Gastrocnemius medialis (tissue), 4 donors: ENCODE data around the gene ACAA2.

Source experiments
- POLR2A ChIP-seq, 2 donors: fragments of 450-650 bp; IDR thresholded peaks; one replicate each; pipeline ENCODE4 v1.6.1; 2017; ENCODE audit warnings: antibody characterized with exemption in 2 of 2, mild to moderate bottlenecking in 2 of 2, moderate library complexity in 2 of 2
- TF ChIP-seq, protein P1 (sequence below), 5 experiments: fragments of 450-650 bp in 3 of 5; fragments of 200-600 bp in 2 of 5; sonication (generic) in 2 of 5; IDR thresholded peaks in 4 of 5; conservative IDR thresholded peaks in 1 of 5; 1 replicate in 4 of 5; 2 replicates in 1 of 5; pipeline ENCODE4 v1.5.1; 2016 to 2019; ENCODE audit warnings: antibody characterized with exemption in 5 of 5, mild to moderate bottlenecking in 3 of 5, moderate library complexity in 3 of 5

DNA sequence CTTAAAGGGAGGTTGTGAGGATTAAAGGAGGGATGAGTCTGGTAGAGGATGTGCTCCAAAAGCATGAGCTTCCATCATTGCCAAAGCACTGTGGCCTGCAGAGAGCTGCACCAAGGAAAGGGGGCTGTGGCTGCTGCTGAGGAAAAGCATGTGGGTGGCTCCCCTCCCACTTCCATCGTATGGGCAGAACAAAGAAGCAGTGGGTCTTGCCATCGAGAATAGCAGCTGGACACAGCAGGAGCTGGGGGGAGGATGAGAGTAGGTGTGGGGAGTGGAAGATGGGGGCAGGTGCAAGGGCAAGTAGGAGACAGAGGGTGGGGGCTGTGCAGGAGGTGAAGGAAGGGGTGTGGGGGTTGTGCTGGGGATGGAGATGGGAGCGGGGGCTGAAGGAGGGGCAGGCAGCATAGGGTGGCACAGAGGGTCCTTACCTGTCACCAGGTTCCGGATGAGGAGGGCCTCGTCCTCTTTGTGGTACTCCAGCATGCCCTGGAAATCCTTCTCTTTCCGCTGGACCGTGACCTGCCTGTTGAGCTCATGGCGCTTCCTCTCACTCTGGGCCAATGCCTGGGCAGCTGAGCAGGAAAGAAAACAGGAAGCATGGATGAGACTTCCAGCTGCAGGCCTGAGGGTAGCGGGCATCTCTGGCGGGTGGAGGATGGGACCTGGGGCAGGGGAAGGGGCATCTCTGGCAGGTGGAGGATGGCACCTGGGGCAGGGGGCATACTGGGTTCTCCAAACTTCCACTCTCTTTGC, 33.6 kb upstream of the ACAA2 start:
- TF ChIP-seq, protein P1, sequence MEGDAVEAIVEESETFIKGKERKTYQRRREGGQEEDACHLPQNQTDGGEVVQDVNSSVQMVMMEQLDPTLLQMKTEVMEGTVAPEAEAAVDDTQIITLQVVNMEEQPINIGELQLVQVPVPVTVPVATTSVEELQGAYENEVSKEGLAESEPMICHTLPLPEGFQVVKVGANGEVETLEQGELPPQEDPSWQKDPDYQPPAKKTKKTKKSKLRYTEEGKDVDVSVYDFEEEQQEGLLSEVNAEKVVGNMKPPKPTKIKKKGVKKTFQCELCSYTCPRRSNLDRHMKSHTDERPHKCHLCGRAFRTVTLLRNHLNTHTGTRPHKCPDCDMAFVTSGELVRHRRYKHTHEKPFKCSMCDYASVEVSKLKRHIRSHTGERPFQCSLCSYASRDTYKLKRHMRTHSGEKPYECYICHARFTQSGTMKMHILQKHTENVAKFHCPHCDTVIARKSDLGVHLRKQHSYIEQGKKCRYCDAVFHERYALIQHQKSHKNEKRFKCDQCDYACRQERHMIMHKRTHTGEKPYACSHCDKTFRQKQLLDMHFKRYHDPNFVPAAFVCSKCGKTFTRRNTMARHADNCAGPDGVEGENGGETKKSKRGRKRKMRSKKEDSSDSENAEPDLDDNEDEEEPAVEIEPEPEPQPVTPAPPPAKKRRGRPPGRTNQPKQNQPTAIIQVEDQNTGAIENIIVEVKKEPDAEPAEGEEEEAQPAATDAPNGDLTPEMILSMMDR (IDR thresholded peaks at IDR 0.05 in 4 of 5, conservative IDR thresholded peaks at IDR 0.05 in 1 of 5) = no peak
- no peak for TF ChIP-seq POLR2A (IDR thresholded peaks at IDR 0.05)
